Measurements from ENCODE around the gene PFKFB3. TPM values are rescaled to one million over a fixed set of nuclear protein-coding genes. Genes with fewer than 3 reads are reported as not detected.

The PFKFB3 gene
- total and polyA plus RNA-seq, 9 of the 15 experiments (the other 6 are each of a cell fraction or from before 2014, with no cell fraction given) = 0.46 to 21.6 (median 7.8) TPM

DNA sequence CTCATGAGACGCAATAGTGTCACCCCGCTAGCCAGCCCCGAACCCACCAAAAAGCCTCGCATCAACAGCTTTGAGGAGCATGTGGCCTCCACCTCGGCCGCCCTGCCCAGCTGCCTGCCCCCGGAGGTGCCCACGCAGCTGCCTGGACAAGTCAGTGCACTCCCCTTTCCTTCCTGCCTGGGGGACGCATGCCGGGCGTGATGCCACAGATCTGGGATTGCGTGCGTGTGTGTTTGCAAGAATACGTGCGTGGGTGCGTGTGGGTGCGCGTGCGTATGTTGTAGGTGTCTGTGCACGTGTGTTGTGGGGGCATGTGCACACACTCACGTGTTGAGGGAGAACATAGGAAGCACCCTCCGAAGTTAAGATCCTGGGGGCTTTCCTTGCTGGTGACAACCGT is 23.5 kb downstream of the PFKFB3 start:
- no peak overlapping the region for H3K4me2 ChIP-seq (ENCODE audit: insufficient read depth, low read length)
- intact Hi-C loops (cut with micrococcal nuclease) (no loop called here), in situ Hi-C loops (cut with MboI) (no loop called here)
- TF ChIP-seq POLR2G (IDR thresholded peaks at IDR 0.05; ENCODE audit: low read depth, low read length) (0 out of 2 replicates have a peak, but pooled peaks have one; percentile 41), MYC (IDR thresholded peaks at IDR 0.05; ENCODE audit: low read depth, low read length) (no peak), MYC (CRISPR knock-in tag; IDR thresholded peaks at IDR 0.05; ENCODE audit: borderline replicate concordance, low read depth) (no peak)
- H3K9me1 ChIP-seq (ENCODE audit: control insufficient read depth, insufficient read depth, low read length) = no peaks in the 10 kb centered on the region
- H3K27me3 ChIP-seq (ENCODE audit: control insufficient read depth in 2 of 2, insufficient read depth in 2 of 2, low read length in 2 of 2) = no peaks in the 10 kb centered on the region
- no peak overlapping the region for H3K4me3 ChIP-seq
- H4K20me1 ChIP-seq (replicated peaks; ENCODE audit: control insufficient read depth, insufficient read depth, low read length) = no peaks in the 10 kb centered on the region
- POLR2A ChIA-PET = no interaction called here
- H3K36me3 ChIP-seq (ENCODE audit: control insufficient read depth, insufficient read depth, low read length) = peaks cover 72% of the 10 kb centered on the region; the same call in 1 of the 3 replicates
- no peaks in the 10 kb centered on the region for H3K9me3 ChIP-seq (replicated peaks; ENCODE audit: control insufficient read depth, insufficient read depth, low read depth, low read length)
- no peak for DNase-seq (ENCODE audit: extremely low read depth in 1 of 4, low spot score in 3 of 4)
- no peak for FAIRE-seq
- WGBS (ENCODE audit: insufficient coverage, low coverage, missing lambda C conversion rate) = 96% methylated on average over 21 of the region's 23 CpGs
- no peak for ATAC-seq
- CTCF ChIA-PET (ENCODE audit: low intra/inter-chr PET ratio) = no interaction called here
- no peaks in the 10 kb centered on the region for H3K79me2 ChIP-seq (ENCODE audit: control insufficient read depth, insufficient read depth, low read length)
- H3K4me1 ChIP-seq (replicated peaks in 1 of 2; ENCODE audit: control insufficient read depth in 2 of 2, insufficient read depth in 2 of 2, low read length in 2 of 2) = no peaks in the 10 kb centered on the region; a peak in 2 of 5 replicates
- H3K27ac ChIP-seq (ENCODE audit: extremely low read depth, low read depth, low read length) = no peak overlapping the region
- no peak overlapping the region for H3K9ac ChIP-seq (ENCODE audit: insufficient read depth in 1 of 2, low read depth in 2 of 2, low read length in 2 of 2)
- no peak overlapping the region for H2AFZ ChIP-seq (ENCODE audit: low read depth, low read length)
- no TSS peak for BruUV-seq (replicated peaks)

- no peak overlapping the region for H2AFZ ChIP-seq (ENCODE audit: low read depth, low read length)
- no peaks in the 10 kb centered on the region for H3K9me3 ChIP-seq (replicated peaks; ENCODE audit: control insufficient read depth, insufficient read depth, low read depth, low read length)
- ATAC-seq = no peak
- no peak overlapping the region for H3K27ac ChIP-seq (ENCODE audit: extremely low read depth, low read depth, low read length)
- TF ChIP-seq BCOR (IDR thresholded peaks at IDR 0.05) (peak; percentile 33; the same call in 1 of the 2 replicates), YY1 (IDR thresholded peaks at IDR 0.05; ENCODE audit: borderline replicate concordance in 1 of 3, control insufficient read depth in 1 of 3, extremely low read depth in 1 of 3, insufficient read depth in 3 of 3, insufficient read length in 1 of 3, insufficient replicate concordance in 2 of 3, low read depth in 1 of 3, low read length in 2 of 3) (peak in 1 of 3 experiments; percentile 27), RCOR1 (IDR thresholded peaks at IDR 0.05; ENCODE audit: borderline replicate concordance in 1 of 2, low read depth in 2 of 2, low read length in 2 of 2) (0 out of 4 replicates have a peak, but pooled peaks of 1 of the 2 experiments have one; percentile 6), HMG20A (CRISPR knock-in tag; conservative IDR thresholded peaks at IDR 0.05) (no peak)
- H3K9me1 ChIP-seq (ENCODE audit: control insufficient read depth, insufficient read depth, low read length) = no peaks in the 10 kb centered on the region
- no peaks in the 10 kb centered on the region for H3K79me2 ChIP-seq (ENCODE audit: control insufficient read depth, insufficient read depth, low read length)
- no peaks in the 10 kb centered on the region for H4K20me1 ChIP-seq (replicated peaks; ENCODE audit: control insufficient read depth, insufficient read depth, low read length)
- POLR2A ChIA-PET = no interaction called here
- FAIRE-seq = no peak
- 96% methylated on average over 9 of the region's 9 CpGs for WGBS (ENCODE audit: insufficient coverage, low coverage, missing lambda C conversion rate)
- peaks cover 66% of the 10 kb centered on the region; the same call in 1 of the 3 replicates for H3K36me3 ChIP-seq (ENCODE audit: control insufficient read depth, insufficient read depth, low read length)
- H3K4me2 ChIP-seq (ENCODE audit: insufficient read depth, low read length) = no peak overlapping the region
- intact Hi-C loops (cut with micrococcal nuclease) (no loop called here), in situ Hi-C loops (cut with MboI) (no loop called here)
- H3K9ac ChIP-seq (ENCODE audit: insufficient read depth in 1 of 2, low read depth in 2 of 2, low read length in 2 of 2) = no peak overlapping the region
- H3K4me3 ChIP-seq = no peak overlapping the region
- H3K4me1 ChIP-seq (replicated peaks in 1 of 2; ENCODE audit: control insufficient read depth in 2 of 2, insufficient read depth in 2 of 2, low read length in 2 of 2) = no peaks in the 10 kb centered on the region; a peak in 1 of 5 replicates
- H3K27me3 ChIP-seq (ENCODE audit: control insufficient read depth in 2 of 2, insufficient read depth in 2 of 2, low read length in 2 of 2) = no peaks in the 10 kb centered on the region
- CTCF ChIA-PET (ENCODE audit: low intra/inter-chr PET ratio) = no interaction called here
- no peak for DNase-seq (ENCODE audit: extremely low read depth in 1 of 4, low spot score in 3 of 4)
- no TSS peak for BruUV-seq (replicated peaks)
Observed at GRCh38 chr10:6227346-6227745, 24.6 kb downstream of the PFKFB3 start.
